Duodenal mucosa (tissue), 2 donors: ENCODE measurements around the gene ZNF304.

Experiments used
- H3K27ac ChIP-seq: one replicate; pipeline ENCODE4 v1.7.0; 2013; ENCODE audit warnings: low read depth, low read length
- H3K27me3 ChIP-seq, 2 donors: one replicate each; pipeline ENCODE4 v1.7.0; 2013; ENCODE audit warnings: low read length in 2 of 2, control low read depth in 1 of 2; ENCODE audit not compliant: insufficient read depth in 2 of 2, control insufficient read depth in 1 of 2
- H3K36me3 ChIP-seq, 2 donors: one replicate each; pipeline ENCODE4 v1.7.0; 2013; ENCODE audit warnings: low read length in 2 of 2, control low read depth in 1 of 2; ENCODE audit not compliant: insufficient read depth in 2 of 2, control insufficient read depth in 1 of 2
- H3K4me1 ChIP-seq, 2 donors: one replicate each; pipeline ENCODE4 v1.7.0; 2013; ENCODE audit warnings: low read length in 2 of 2, control low read depth in 1 of 2; ENCODE audit not compliant: insufficient read depth in 2 of 2, control insufficient read depth in 1 of 2
- H3K4me3 ChIP-seq, 2 donors: one replicate each; pipeline ENCODE4 v1.7.0; 2013; ENCODE audit warnings: low read length in 2 of 2, low read depth in 1 of 2
- H3K9ac ChIP-seq, 2 donors: one replicate each; pipeline ENCODE4 v1.7.0; 2013; ENCODE audit warnings: low read length in 2 of 2, low read depth in 1 of 2
- H3K9me3 ChIP-seq, 2 donors: one replicate each; pipeline ENCODE4 v1.7.0; 2013; ENCODE audit warnings: low read length in 2 of 2, control low read depth in 1 of 2; ENCODE audit not compliant: control insufficient read depth in 1 of 2

The ZNF304 gene

DNA sequence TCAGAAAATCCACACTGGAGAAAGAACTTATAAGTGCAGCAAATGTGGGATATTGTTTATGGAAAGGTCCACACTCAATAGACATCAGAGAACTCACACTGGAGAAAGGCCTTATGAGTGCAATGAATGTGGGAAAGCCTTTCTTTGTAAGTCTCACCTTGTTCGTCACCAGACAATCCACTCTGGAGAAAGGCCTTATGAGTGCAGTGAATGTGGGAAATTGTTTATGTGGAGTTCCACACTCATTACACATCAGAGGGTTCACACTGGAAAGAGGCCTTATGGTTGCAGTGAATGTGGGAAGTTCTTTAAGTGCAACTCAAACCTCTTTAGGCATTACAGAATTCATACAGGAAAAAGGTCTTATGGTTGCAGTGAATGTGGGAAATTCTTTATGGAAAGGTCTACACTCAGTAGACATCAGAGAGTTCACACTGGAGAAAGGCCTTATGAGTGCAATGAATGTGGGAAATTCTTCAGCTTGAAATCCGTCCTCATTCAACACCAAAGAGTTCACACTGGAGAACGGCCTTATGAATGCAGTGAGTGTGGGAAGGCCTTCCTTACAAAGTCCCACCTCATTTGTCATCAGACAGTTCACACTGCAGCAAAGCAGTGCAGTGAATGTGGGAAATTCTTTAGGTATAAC, 26.6 kb downstream of the ZNF304 start:
- Histone ChIP-seq H3K4me1 (no peaks in the 10 kb centered on the region), H3K4me3 (no peak overlapping the region), H3K9ac (no peak overlapping the region), H3K36me3 (peaks cover 20 to 41% of the 10 kb centered on the region in 2 donors), H3K27me3 (no peaks in the 10 kb centered on the region), H3K27ac (no peak overlapping the region), H3K9me3 (peaks cover 45 to 48% of the 10 kb centered on the region in 2 donors)

DNA sequence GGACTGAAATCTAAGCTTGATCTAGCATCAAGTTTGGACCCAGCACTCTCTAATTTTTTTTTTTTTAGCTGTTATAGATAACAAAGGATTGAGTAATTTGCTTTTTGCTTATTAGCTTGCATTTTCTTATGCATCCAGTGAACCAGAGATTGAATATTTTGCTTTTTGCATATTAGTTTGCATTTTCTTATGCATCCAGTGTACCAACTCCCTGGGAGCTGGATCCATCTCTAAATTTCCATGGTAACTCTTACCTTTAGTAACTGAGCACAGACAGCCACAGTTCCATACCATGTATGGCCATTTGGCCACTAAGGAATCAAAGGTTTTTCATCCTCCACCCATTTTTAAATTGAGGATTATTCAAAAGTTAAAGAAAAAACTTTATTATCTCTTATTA, 29.9 kb downstream of the ZNF304 start:
- Histone ChIP-seq H3K4me3 (no peak overlapping the region), H3K27ac (no peak overlapping the region), H3K27me3 (no peaks in the 10 kb centered on the region), H3K9me3 (peaks cover 34 to 37% of the 10 kb centered on the region in 2 donors), H3K4me1 (no peaks in the 10 kb centered on the region), H3K9ac (no peak overlapping the region), H3K36me3 (peaks cover 14 to 18% of the 10 kb centered on the region in 2 donors)

GRCh38 chr19:57382806-57383488, 31.9 kb downstream of the ZNF304 start:
- Histone ChIP-seq H3K27ac (no peak overlapping the region), H3K9me3 (peaks cover 20 to 23% of the 10 kb centered on the region in 2 donors), H3K4me3 (no peak overlapping the region), H3K27me3 (no peaks in the 10 kb centered on the region), H3K36me3 (peaks cover 3 to 5% of the 10 kb centered on the region in 2 donors), H3K4me1 (no peaks in the 10 kb centered on the region), H3K9ac (no peak overlapping the region)

DNA sequence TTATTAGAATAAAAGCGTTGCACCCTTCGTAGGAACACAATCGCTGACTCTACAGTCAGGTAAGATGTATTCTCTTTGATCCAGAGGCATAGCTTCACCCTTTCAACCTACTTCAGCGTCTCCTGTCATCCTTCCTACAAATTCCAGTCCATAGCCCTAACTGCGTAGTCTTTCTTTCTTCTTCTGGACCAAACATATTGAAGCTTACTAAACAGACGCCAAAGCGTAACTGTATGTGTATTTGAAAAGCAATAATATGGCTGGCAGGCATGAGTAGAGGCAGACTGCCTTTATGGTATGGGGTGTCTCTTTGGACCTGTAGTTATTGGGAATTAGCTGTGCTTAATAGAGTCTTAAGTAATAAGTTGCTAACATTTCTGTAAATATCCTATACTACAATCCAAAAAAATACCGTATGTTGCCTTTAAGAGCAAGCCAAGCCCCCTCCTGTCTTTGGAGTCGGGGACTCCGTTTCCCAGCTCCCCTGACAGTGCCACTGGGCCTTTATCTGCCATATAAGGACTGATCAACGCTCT, 38.2 kb downstream of the ZNF304 start:
- Histone ChIP-seq H3K27ac (peak overlapping the region; percentile 59), H3K36me3 (peaks cover 5 to 13% of the 10 kb centered on the region in 2 donors), H3K4me3 (peak overlapping the region; percentile 73 to 97), H3K27me3 (no peaks in the 10 kb centered on the region), H3K9ac (peak overlapping the region; percentile 63 to 77), H3K4me1 (peaks cover 11 to 12% of the 10 kb centered on the region in 2 donors), H3K9me3 (peaks cover 0 to 5% of the 10 kb centered on the region in 2 donors)

DNA sequence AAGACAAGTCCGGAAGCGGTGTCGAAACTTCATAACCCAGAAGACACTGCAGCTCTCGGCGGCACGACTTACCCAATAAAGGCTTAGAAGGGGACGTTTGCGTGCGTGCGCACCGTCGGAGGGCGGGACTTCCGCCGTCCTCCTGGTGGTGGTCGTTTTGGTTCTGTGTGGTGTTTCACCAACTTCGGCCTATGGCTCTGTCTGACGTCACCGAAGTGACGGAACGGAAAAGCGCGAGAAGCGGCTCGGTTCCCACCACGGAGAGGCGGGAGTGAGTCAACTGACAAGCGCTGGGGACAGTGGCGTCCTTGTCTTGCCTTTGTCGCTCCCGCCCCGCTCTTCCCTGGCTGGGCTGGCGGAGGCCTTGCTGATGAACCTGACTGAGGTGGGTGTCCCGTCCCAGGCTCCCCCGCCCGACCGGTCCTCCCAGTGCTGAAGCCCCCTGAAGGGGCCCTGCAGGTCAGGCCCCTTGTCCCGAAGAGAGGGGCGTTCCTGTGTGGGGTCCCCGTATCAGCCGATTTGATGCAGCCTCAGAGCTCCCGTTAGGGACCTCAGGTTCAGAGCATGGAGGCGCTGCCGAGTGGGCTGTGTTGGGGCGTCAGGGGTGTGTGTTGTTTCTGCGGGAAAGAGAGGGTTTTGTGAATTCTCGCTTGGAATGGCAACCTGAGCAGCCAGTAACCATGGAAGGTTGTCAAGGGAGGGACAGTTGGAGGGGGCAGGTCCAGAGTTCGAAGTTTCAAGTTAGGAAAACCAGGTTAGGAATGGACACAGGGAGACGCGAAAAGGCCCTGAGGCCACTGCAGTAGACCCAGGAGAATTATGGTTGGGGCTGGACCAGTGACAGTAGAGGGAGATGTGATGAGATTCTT, 38.9 kb downstream of the ZNF304 start, which contains the start of gene ZNF548:
Gene ZNF548 (plus strand): TSS at position 125 of the 869 bp plus-strand sequence. CDS start 246 bp downstream, at position 371.
- Histone ChIP-seq H3K27ac (peak within 1 kb of the TSS; percentile 79), H3K9ac (peak within 1 kb of the TSS; percentile 77 to 78), H3K9me3 (peaks cover 0 to 5% of the 10 kb centered on the region in 2 donors), H3K27me3 (no peaks in the 10 kb centered on the region), H3K4me1 (peaks cover 11 to 12% of the 10 kb centered on the region in 2 donors), H3K36me3 (peaks cover 6 to 19% of the 10 kb centered on the region in 2 donors), H3K4me3 (peak within 1 kb of the TSS; percentile 73 to 97)

GRCh38 chr19:57395710-57396109, 44.6 kb downstream of the ZNF304 start:
- Histone ChIP-seq H3K9ac (no peak overlapping the region), H3K36me3 (peaks cover 41 to 68% of the 10 kb centered on the region in 2 donors), H3K27ac (no peak overlapping the region), H3K4me1 (peaks cover under 1% of the 10 kb centered on the region in 2 donors), H3K9me3 (peaks cover 30 to 33% of the 10 kb centered on the region in 2 donors), H3K27me3 (no peaks in the 10 kb centered on the region), H3K4me3 (no peak overlapping the region)

GRCh38 chr19:57398868-57399267, 47.8 kb downstream of the ZNF304 start:
- H3K27ac ChIP-seq, result no peak overlapping the region
- H3K9me3 ChIP-seq, result peaks cover 39 to 51% of the 10 kb centered on the region in 2 donors
- no peak overlapping the region for H3K4me3 ChIP-seq
- H3K27me3 ChIP-seq, result no peaks in the 10 kb centered on the region
- peaks cover 41 to 59% of the 10 kb centered on the region in 2 donors for H3K36me3 ChIP-seq
- H3K4me1 ChIP-seq, result no peaks in the 10 kb centered on the region
- H3K9ac ChIP-seq, result no peak overlapping the region

DNA sequence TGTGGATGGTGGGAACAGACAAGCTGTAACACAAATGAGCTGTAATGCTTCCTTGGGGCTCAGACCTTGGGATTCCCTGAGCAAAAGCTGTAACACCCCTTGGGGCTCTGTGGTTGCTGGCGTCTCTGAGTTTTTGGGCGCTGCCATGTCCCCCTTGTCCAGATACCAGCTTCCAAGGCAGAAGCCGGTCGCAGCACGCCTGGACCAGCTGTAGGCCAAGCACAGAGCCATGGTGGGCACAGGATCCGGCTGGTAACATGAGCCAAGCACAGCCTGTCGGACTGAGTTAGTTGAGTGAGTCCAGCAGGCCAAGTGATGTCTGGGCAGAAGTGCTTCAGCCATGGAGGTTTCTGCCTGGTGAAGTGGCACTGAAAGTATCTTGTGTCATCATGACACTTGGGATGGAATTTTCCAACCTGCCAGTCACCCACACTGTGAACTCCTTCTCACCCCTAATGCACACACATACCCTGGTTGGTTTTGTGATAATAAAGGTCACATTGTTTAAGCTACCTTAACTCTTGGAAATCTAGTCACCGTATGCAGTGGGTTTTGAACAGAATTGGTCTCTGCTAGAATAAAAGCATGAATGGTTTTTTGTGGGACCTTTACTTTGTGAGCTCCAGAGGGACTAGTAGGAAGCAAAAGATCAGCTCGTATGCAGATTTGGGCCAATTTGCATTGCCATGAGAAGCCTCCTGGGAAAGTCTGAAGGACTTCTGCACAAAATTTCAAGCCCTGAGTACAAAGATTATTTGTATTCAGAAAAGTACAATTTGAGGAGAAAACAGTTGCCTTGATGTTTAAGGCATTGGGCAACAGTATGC, 52.9 kb downstream of the ZNF304 start:
- Histone ChIP-seq H3K9me3 (peaks cover 14 to 40% of the 10 kb centered on the region in 2 donors), H3K4me3 (no peak overlapping the region), H3K9ac (no peak overlapping the region), H3K36me3 (peaks cover 8 to 12% of the 10 kb centered on the region in 2 donors), H3K27me3 (no peaks in the 10 kb centered on the region), H3K4me1 (no peaks in the 10 kb centered on the region), H3K27ac (no peak overlapping the region)

- no peaks in the 10 kb centered on the region for H3K36me3 ChIP-seq
- no peaks in the 10 kb centered on the region for H3K27me3 ChIP-seq
- H3K9ac ChIP-seq, result no peak overlapping the region
- H3K27ac ChIP-seq, result no peak overlapping the region
- peaks cover 11 to 22% of the 10 kb centered on the region in 2 donors for H3K9me3 ChIP-seq
- no peak overlapping the region for H3K4me3 ChIP-seq
- H3K4me1 ChIP-seq, result peaks cover 2 to 7% of the 10 kb centered on the region in 2 donors
These were observed 55.5 kb downstream of the ZNF304 start for GRCh38 chr19:57406516-57407123.
